K562 (cell line): ENCODE results near the gene SMG1. TPM values are rescaled to one million over a fixed set of nuclear protein-coding genes. Genes with fewer than 3 reads are reported as not detected.

Source experiments
- KLF6 ChIP-seq: fragments of 250-450 bp; sonication (Bioruptor Pico); IDR thresholded peaks from 2 replicates; pipeline ENCODE4 v1.4.0; 2020; ENCODE audit warnings: mild to moderate bottlenecking, moderate library complexity, borderline replicate concordance
- MYC ChIP-seq, 2 experiments: fragments of 250-450 bp in 1 of 2; sonication (Bioruptor Pico) in 1 of 2; IDR thresholded peaks; 2 replicates each; pipeline versions ENCODE4 v1.5.1 to v1.6.1; 2012 to 2021; ENCODE audit warnings: low read depth in 2 of 2, borderline replicate concordance in 1 of 2, improper control_type of control experiment in 1 of 2, low read length in 1 of 2, mild to moderate bottlenecking in 1 of 2, moderate library complexity in 1 of 2
- PHF8 ChIP-seq: fragments of 200-600 bp; sonication (generic); IDR thresholded peaks from 2 replicates; pipeline ENCODE4 v1.6.1; 2012; ENCODE audit warnings: mixed run types, mild to moderate bottlenecking, inconsistent platforms, low read length, moderate library complexity, borderline replicate concordance
- POLR2B ChIP-seq: fragments of 450-650 bp; IDR thresholded peaks from 2 replicates; pipeline ENCODE4 v1.6.1; 2018; ENCODE audit warnings: low read depth; ENCODE audit not compliant: partially characterized antibody
- SP1 ChIP-seq: sonication (generic); formaldehyde crosslinking; IDR thresholded peaks from 2 replicates; pipeline ENCODE4 v1.8.1; 2022; ENCODE audit warnings: mild to moderate bottlenecking, missing genetic modification reagents
- XRCC4 ChIP-seq: IDR thresholded peaks from one replicate; pipeline ENCODE4 v1.6.1; 2011; ENCODE audit not compliant: insufficient read depth, insufficient read length; ENCODE audit errors: extremely low read depth
- ZEB2 ChIP-seq: fragments of 450-650 bp; IDR thresholded peaks from 2 replicates; pipeline ENCODE4 v1.6.1; 2016
- ZFX ChIP-seq: sonication (generic); formaldehyde crosslinking; IDR thresholded peaks from 2 replicates; pipeline ENCODE4 v1.8.0; 2022; ENCODE audit warnings: mild to moderate bottlenecking, missing genetic modification reagents, moderate library complexity
- polyA plus RNA-seq, 8 experiments: library from polyadenylated mRNA; depleted of rRNA in 4 of 8; stranded (reverse) in 5 of 8; unstranded in 3 of 8; fragments of >200 nt; fragmentation: Nextera tagmentation in 2 of 8; fragmentation: Illumina TruSeq in 1 of 8; extraction: Ambion mirVana in 2 of 8; extraction: Trizol in 1 of 8; gene quantifications; 2 replicates each; pipeline versions ENCODE4 v1.2.1 to v1.2.3, GENCODE V29; 2011 to 2014; ENCODE audit warnings: inconsistent platforms in 1 of 8, missing spikeins in 1 of 8
- total RNA-seq, 7 experiments: library from RNA; depleted of rRNA in 6 of 7; stranded (reverse); fragments of >200 nt in 6 of 7; fragmentation: Illumina TruSeq in 2 of 7; extraction: Trizol in 2 of 7; gene quantifications; 2 replicates each; pipeline versions ENCODE4 v1.2.1 to v1.2.3, GENCODE V29; 2011 to 2021; ENCODE audit warnings: low replicate concordance in 1 of 7
- TF ChIP-seq, protein P1 (sequence below): sonication (generic); formaldehyde crosslinking; IDR thresholded peaks from 2 replicates; pipeline ENCODE4 v1.8.0; 2022; ENCODE audit warnings: mild to moderate bottlenecking, low read depth, missing genetic modification reagents
- TF ChIP-seq, protein P2 (sequence below): sonication (generic); formaldehyde crosslinking; IDR thresholded peaks from 2 replicates; pipeline ENCODE4 v1.8.1; 2023; ENCODE audit warnings: mild to moderate bottlenecking, missing genetic modification reagents, moderate library complexity
- TF ChIP-seq, protein P3 (sequence below): fragments of 250-450 bp; sonication (Bioruptor Pico); IDR thresholded peaks from 2 replicates; pipeline ENCODE4 v1.4.0; 2020; ENCODE audit warnings: mild to moderate bottlenecking
- TF ChIP-seq, protein P4 (sequence below), 2 experiments: fragments of 450-650 bp; formaldehyde crosslinking in 1 of 2; IDR thresholded peaks; 2 replicates each; pipeline versions ENCODE4 v1.4.0 to v1.6.1; 2014 to 2020; ENCODE audit warnings: mild to moderate bottlenecking in 2 of 2, borderline replicate concordance in 1 of 2, low read depth in 1 of 2

The SMG1 gene
- total and polyA plus RNA-seq, 9 of the 15 experiments (the other 6 are each of a cell fraction or from before 2014, with no cell fraction given), result 3.4 to 54.8 (median 32.0) TPM

DNA sequence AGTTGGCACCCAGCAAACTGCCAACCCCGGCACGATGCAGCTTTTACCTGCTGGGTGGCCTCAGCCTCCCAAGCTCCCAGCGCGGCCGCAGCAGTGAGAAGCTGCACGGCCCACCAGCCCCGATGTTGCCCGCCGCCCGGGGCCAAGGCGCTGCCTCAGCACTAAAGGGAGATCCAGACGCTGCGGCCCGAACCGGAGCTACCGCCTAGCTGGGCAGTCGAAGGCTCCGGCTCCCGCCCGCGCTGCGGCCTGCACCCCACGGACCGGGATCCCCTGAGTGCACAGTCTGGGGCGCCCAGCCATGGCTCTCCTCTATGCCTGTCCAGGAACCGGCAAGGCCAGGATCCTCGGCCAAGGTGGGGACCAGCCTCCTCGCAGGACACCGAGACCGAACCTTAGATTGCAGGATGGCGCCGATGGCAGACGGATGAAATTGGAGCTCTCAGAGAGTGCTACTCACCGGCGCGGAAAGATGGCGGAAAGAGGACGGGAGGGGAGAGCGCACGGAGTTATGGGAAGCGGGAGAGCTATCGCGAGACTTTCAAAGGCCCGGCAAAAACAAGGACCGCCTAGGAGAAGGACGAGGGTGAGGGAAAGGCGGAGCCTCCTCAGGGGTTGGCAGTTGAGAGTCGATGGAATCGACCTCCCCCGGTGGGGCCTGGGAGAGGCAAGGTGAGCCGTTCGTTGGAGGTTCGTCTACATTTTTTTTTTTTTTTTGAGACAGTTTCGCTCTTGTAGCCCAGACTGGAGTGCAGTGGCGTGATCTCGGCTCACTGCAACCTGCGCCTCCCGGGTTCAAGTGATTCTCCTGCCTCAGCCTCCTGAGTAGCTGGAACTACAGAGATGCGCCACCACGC is 136.1 kb downstream of the SMG1 start, which contains the start of gene RPS15A (continued):
- TF ChIP-seq, protein P1, sequence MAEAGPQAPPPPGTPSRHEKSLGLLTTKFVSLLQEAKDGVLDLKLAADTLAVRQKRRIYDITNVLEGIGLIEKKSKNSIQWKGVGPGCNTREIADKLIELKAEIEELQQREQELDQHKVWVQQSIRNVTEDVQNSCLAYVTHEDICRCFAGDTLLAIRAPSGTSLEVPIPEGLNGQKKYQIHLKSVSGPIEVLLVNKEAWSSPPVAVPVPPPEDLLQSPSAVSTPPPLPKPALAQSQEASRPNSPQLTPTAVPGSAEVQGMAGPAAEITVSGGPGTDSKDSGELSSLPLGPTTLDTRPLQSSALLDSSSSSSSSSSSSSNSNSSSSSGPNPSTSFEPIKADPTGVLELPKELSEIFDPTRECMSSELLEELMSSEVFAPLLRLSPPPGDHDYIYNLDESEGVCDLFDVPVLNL (CRISPR knock-in tag), result 0 out of 2 replicates have a peak, but pooled peaks have one; percentile 17
- TF ChIP-seq, protein P2, sequence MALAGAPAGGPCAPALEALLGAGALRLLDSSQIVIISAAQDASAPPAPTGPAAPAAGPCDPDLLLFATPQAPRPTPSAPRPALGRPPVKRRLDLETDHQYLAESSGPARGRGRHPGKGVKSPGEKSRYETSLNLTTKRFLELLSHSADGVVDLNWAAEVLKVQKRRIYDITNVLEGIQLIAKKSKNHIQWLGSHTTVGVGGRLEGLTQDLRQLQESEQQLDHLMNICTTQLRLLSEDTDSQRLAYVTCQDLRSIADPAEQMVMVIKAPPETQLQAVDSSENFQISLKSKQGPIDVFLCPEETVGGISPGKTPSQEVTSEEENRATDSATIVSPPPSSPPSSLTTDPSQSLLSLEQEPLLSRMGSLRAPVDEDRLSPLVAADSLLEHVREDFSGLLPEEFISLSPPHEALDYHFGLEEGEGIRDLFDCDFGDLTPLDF (CRISPR knock-in tag), result peak; percentile 92
- peak; percentile 99 for TF ChIP-seq POLR2B
- TF ChIP-seq, protein P3, sequence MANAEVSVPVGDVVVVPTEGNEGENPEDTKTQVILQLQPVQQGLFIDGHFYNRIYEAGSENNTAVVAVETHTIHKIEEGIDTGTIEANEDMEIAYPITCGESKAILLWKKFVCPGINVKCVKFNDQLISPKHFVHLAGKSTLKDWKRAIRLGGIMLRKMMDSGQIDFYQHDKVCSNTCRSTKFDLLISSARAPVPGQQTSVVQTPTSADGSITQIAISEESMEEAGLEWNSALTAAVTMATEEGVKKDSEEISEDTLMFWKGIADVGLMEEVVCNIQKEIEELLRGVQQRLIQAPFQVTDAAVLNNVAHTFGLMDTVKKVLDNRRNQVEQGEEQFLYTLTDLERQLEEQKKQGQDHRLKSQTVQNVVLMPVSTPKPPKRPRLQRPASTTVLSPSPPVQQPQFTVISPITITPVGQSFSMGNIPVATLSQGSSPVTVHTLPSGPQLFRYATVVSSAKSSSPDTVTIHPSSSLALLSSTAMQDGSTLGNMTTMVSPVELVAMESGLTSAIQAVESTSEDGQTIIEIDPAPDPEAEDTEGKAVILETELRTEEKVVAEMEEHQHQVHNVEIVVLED, result peak; percentile 47; the same call in 1 of the 2 replicates
- peak; percentile 51; the same call in 1 of the 2 replicates for TF ChIP-seq KLF6 (CRISPR knock-in tag)
- TF ChIP-seq MYC (IDR thresholded peaks at IDR 0.05; ENCODE audit: low read depth, low read length), result peak; percentile 96
- TF ChIP-seq MYC (CRISPR knock-in tag; IDR thresholded peaks at IDR 0.05; ENCODE audit: borderline replicate concordance, low read depth), result peak; percentile 91; the same call in 1 of the 2 replicates
- TF ChIP-seq SP1 (CRISPR knock-in tag), result peak; percentile 84; the same call in 1 of the 2 replicates
- TF ChIP-seq, protein P4, sequence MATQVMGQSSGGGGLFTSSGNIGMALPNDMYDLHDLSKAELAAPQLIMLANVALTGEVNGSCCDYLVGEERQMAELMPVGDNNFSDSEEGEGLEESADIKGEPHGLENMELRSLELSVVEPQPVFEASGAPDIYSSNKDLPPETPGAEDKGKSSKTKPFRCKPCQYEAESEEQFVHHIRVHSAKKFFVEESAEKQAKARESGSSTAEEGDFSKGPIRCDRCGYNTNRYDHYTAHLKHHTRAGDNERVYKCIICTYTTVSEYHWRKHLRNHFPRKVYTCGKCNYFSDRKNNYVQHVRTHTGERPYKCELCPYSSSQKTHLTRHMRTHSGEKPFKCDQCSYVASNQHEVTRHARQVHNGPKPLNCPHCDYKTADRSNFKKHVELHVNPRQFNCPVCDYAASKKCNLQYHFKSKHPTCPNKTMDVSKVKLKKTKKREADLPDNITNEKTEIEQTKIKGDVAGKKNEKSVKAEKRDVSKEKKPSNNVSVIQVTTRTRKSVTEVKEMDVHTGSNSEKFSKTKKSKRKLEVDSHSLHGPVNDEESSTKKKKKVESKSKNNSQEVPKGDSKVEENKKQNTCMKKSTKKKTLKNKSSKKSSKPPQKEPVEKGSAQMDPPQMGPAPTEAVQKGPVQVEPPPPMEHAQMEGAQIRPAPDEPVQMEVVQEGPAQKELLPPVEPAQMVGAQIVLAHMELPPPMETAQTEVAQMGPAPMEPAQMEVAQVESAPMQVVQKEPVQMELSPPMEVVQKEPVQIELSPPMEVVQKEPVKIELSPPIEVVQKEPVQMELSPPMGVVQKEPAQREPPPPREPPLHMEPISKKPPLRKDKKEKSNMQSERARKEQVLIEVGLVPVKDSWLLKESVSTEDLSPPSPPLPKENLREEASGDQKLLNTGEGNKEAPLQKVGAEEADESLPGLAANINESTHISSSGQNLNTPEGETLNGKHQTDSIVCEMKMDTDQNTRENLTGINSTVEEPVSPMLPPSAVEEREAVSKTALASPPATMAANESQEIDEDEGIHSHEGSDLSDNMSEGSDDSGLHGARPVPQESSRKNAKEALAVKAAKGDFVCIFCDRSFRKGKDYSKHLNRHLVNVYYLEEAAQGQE (IDR thresholded peaks at IDR 0.05; ENCODE audit: borderline replicate concordance), result peak; percentile 97
- TF ChIP-seq, protein P4 (CRISPR knock-in tag; IDR thresholded peaks at IDR 0.05; ENCODE audit: low read depth), result peak; percentile 70
- TF ChIP-seq XRCC4, result no peak
- TF ChIP-seq ZEB2, result peak; percentile 62
- TF ChIP-seq ZFX (CRISPR knock-in tag), result peak; percentile 99
- peak; percentile 99 for TF ChIP-seq PHF8
